HG03520 (cell line): ENCODE measurements around the gene TAF5.
"Not testable (repeated sequence)": the region's sequence is repeated elsewhere in the genome, so short reads cannot be mapped to it uniquely, and the experiment has no call there.

Experiments
- ATAC-seq: cut with Tn5 transposase; IDR thresholded peaks from one replicate; pipeline ENCODE4 v1.9.1; 2021; ENCODE audit warnings: mild to moderate bottlenecking, moderate library complexity; ENCODE audit not compliant: unreplicated experiment

Gene TAF5

GRCh38 chr10:103397191-103397825 lies 29.5 kb downstream of the TAF5 start:
- ATAC-seq: no peak

GRCh38 chr10:103413564-103413963 lies 45.8 kb downstream of the TAF5 start:
- ATAC-seq: no peak

- no peak for ATAC-seq
These were observed 47.8 kb downstream of the TAF5 start for GRCh38 chr10:103415581-103415980.

GRCh38 chr10:103416436-103417147 lies 48.8 kb downstream of the TAF5 start:
- ATAC-seq: no peak

- not testable (repeated sequence) for ATAC-seq
These were observed 49.3 kb downstream of the TAF5 start for GRCh38 chr10:103417148-103417469.

GRCh38 chr10:103417601-103418000 lies 49.8 kb downstream of the TAF5 start:
- no peak for ATAC-seq

- no peak for ATAC-seq
These were observed 51.3 kb downstream of the TAF5 start for GRCh38 chr10:103419101-103419500.

GRCh38 chr10:103423748-103424147 lies 56.0 kb downstream of the TAF5 start:
- no peak for ATAC-seq

- no peak for ATAC-seq
These were observed 60.1 kb downstream of the TAF5 start for GRCh38 chr10:103427866-103428265.

- ATAC-seq: no peak
These were observed 61.3 kb downstream of the TAF5 start for GRCh38 chr10:103428989-103429643.

GRCh38 chr10:103429647-103430046 lies 61.9 kb downstream of the TAF5 start:
- no peak for ATAC-seq

- no peak for ATAC-seq
These were observed 64.1 kb downstream of the TAF5 start for GRCh38 chr10:103431902-103432301.

- no peak for ATAC-seq
These were observed 66.1 kb downstream of the TAF5 start for GRCh38 chr10:103433858-103434257.
